H1 (cell line): Measurements from ENCODE around the gene KIF11. TPM values are rescaled to one million over a fixed set of nuclear protein-coding genes. Genes with fewer than 3 reads are reported as not detected.
A peak's percentile ranks its signal among the peaks of the same experiment; 100 is the strongest.

Experiments
- CTCF ChIA-PET: fragments of 300-600 bp; sonication (Branson Sonifier 250); formaldehyde crosslinking; loops from one replicate; lab custom pipeline; 2021; ENCODE audit not compliant: partially characterized antibody; lab: Charles Lee
- POLR2A ChIA-PET: fragments of 300-600 bp; sonication (Branson Sonifier 250); formaldehyde crosslinking; loops from one replicate; lab custom pipeline; 2021; ENCODE audit warnings: inconsistent platforms; ENCODE audit not compliant: partially characterized antibody; lab: Charles Lee
- DNase-seq, 2 experiments: peaks; one replicate each; pipeline versions ENCODE4 v3.0.0 to v3.0.0-alpha.2; 2010 to 2022; ENCODE audit warnings: low spot score in 2 of 2, low read depth in 1 of 2, mixed read lengths in 1 of 2
- FAIRE-seq: peaks from 2 replicates; lab custom pipeline; 2011; peaks lifted over from hg19 to GRCh38; lab: Jason Lieb, UNC
- H2AFZ ChIP-seq: 2 replicates; pipeline ENCODE4 v1.8.1; 2012; ENCODE audit warnings: low read length, inconsistent platforms
- H2AK5ac ChIP-seq: 2 replicates; pipeline ENCODE4 v1.6.1; 2013; ENCODE audit warnings: low read depth, low read length
- H2BK120ac ChIP-seq: replicated peaks from 2 replicates; pipeline ENCODE3; 2013; ENCODE audit warnings: low read depth, low read length, inconsistent platforms
- H2BK12ac ChIP-seq: 2 replicates; pipeline ENCODE4 v1.6.1; 2013; ENCODE audit warnings: low read depth, low read length
- H2BK15ac ChIP-seq: 2 replicates; pipeline ENCODE4 v1.6.1; 2013; ENCODE audit warnings: low read length
- H2BK20ac ChIP-seq: 2 replicates; pipeline ENCODE4 v1.6.1; 2013; ENCODE audit warnings: low read length
- H2BK5ac ChIP-seq: 2 replicates; pipeline ENCODE4 v1.6.1; 2013; ENCODE audit warnings: low read depth, low read length
- H3K14ac ChIP-seq: 2 replicates; pipeline ENCODE4 v1.6.1; 2013; ENCODE audit warnings: inconsistent platforms; ENCODE audit not compliant: insufficient read length
- H3K18ac ChIP-seq: 2 replicates; pipeline ENCODE4 v1.6.1; 2013; ENCODE audit warnings: low read length; ENCODE audit errors: extremely low read depth
- H3K23ac ChIP-seq: 2 replicates; pipeline ENCODE4 v1.6.1; 2013; ENCODE audit warnings: inconsistent platforms; ENCODE audit not compliant: insufficient read length
- H3K23me2 ChIP-seq: 2 replicates; pipeline ENCODE4 v1.6.1; 2013; ENCODE audit warnings: low read depth, low read length
- H3K27ac ChIP-seq: 2 replicates; pipeline ENCODE4 v1.6.1; 2011; ENCODE audit warnings: low read depth, low read length, inconsistent platforms
- H3K27me3 ChIP-seq, 4 experiments: replicated peaks in 1 of 4; 1 replicate in 1 of 4; 2 replicates in 3 of 4; pipeline versions ENCODE4 v1.6.1 to v1.8.1; 2011 to 2013; ENCODE audit warnings: low read length in 3 of 4, mild to moderate bottlenecking in 3 of 4, inconsistent platforms in 2 of 4, mixed read lengths in 2 of 4, moderate library complexity in 1 of 4; ENCODE audit not compliant: control insufficient read depth in 3 of 4, insufficient read depth in 3 of 4; ENCODE audit errors: extremely low read depth in 1 of 4
- H3K36me3 ChIP-seq, 4 experiments: 2 replicates each; pipeline versions ENCODE4 v1.6.1 to v1.8.1; 2011 to 2013; ENCODE audit warnings: mild to moderate bottlenecking in 4 of 4, low read length in 3 of 4, moderate library complexity in 2 of 4, control low read depth in 1 of 4, inconsistent platforms in 1 of 4; ENCODE audit not compliant: insufficient read depth in 4 of 4, control insufficient read depth in 2 of 4
- H3K4ac ChIP-seq: replicated peaks from 2 replicates; pipeline ENCODE3; 2013; ENCODE audit warnings: low read length, low read depth, mixed read lengths, inconsistent platforms; ENCODE audit not compliant: insufficient read length
- H3K4me1 ChIP-seq, 4 experiments: replicated peaks in 1 of 4; 1 replicate in 1 of 4; 2 replicates in 3 of 4; pipeline versions ENCODE4 v1.6.1 to v1.8.1; 2011 to 2013; ENCODE audit warnings: low read length in 3 of 4, inconsistent platforms in 2 of 4, mixed read lengths in 1 of 4; ENCODE audit not compliant: insufficient read depth in 4 of 4, control insufficient read depth in 3 of 4
- H3K4me2 ChIP-seq, 2 experiments: 2 replicates each; pipeline versions ENCODE4 v1.6.1 to v1.8.1; 2011 to 2013; ENCODE audit warnings: low read depth in 2 of 2, low read length in 2 of 2, control low read depth in 1 of 2, inconsistent platforms in 1 of 2, mild to moderate bottlenecking in 1 of 2; ENCODE audit not compliant: insufficient read depth in 1 of 2
- H3K4me3 ChIP-seq, 4 experiments: fragments of 200-600, 300-600 bp in 1 of 4; sonication (generic), shearing (Covaris generic), sonication (Bioruptor Twin) in 1 of 4; 2 replicates each; pipeline versions ENCODE4 v1.5.1 to v1.8.1; 2011 to 2016; ENCODE audit warnings: low read length in 4 of 4, low read depth in 3 of 4, control low read depth in 2 of 4, inconsistent platforms in 2 of 4, mild to moderate bottlenecking in 2 of 4, mixed read lengths in 1 of 4, moderate library complexity in 1 of 4; ENCODE audit not compliant: insufficient read depth in 2 of 4; ENCODE audit errors: extremely low read depth in 1 of 4
- H3K56ac ChIP-seq: replicated peaks from 2 replicates; pipeline ENCODE3; 2013; ENCODE audit warnings: low read depth, mild to moderate bottlenecking, mixed read lengths, low read length, inconsistent platforms; ENCODE audit not compliant: insufficient read length
- H3K79me1 ChIP-seq: 2 replicates; pipeline ENCODE4 v1.6.1; 2013; ENCODE audit warnings: low read depth, low read length, control low read depth
- H3K79me2 ChIP-seq, 2 experiments: 2 replicates each; pipeline versions ENCODE4 v1.6.1 to v1.8.1; 2012 to 2013; ENCODE audit warnings: low read length in 2 of 2, mild to moderate bottlenecking in 2 of 2, inconsistent platforms in 1 of 2; ENCODE audit not compliant: insufficient read depth in 2 of 2, control insufficient read depth in 1 of 2
- H3K9ac ChIP-seq, 4 experiments: replicated peaks in 1 of 4; 1 replicate in 1 of 4; 2 replicates in 3 of 4; pipeline versions ENCODE4 v1.6.1 to v1.8.1; 2011 to 2013; ENCODE audit warnings: low read depth in 3 of 4, low read length in 3 of 4, control low read depth in 2 of 4, mild to moderate bottlenecking in 2 of 4, moderate library complexity in 2 of 4, inconsistent platforms in 1 of 4; ENCODE audit errors: extremely low read depth in 1 of 4
- H3K9me3 ChIP-seq, 2 experiments: 2 replicates each; pipeline versions ENCODE4 v1.6.1 to v1.8.1; 2012 to 2013; ENCODE audit warnings: mild to moderate bottlenecking in 2 of 2, moderate library complexity in 2 of 2, control low read depth in 1 of 2, inconsistent platforms in 1 of 2, low read depth in 1 of 2, low read length in 1 of 2, mixed read lengths in 1 of 2; ENCODE audit not compliant: insufficient read depth in 2 of 2
- H4K20me1 ChIP-seq, 2 experiments: replicated peaks in 1 of 2; 2 replicates each; pipeline versions ENCODE3 to v1.8.1; 2011 to 2013; ENCODE audit warnings: inconsistent platforms in 2 of 2, low read length in 2 of 2, mild to moderate bottlenecking in 1 of 2; ENCODE audit not compliant: insufficient read depth in 2 of 2, control insufficient read depth in 1 of 2
- H4K5ac ChIP-seq: 2 replicates; pipeline ENCODE4 v1.6.1; 2013; ENCODE audit warnings: low read length, low read depth, mixed read lengths, inconsistent platforms; ENCODE audit not compliant: insufficient read length
- H4K8ac ChIP-seq: 2 replicates; pipeline ENCODE4 v1.8.0; 2013; ENCODE audit warnings: mild to moderate bottlenecking, moderate library complexity, low read length, inconsistent platforms; ENCODE audit not compliant: insufficient read depth; ENCODE audit errors: extremely low read depth
- H4K91ac ChIP-seq: replicated peaks from 2 replicates; pipeline ENCODE3; 2013; ENCODE audit warnings: low read length, mixed read lengths, inconsistent platforms; ENCODE audit not compliant: insufficient read length
- ASH2L ChIP-seq: fragments of 200-600, 300-600 bp; sonication (generic); IDR thresholded peaks from one replicate; pipeline ENCODE4 v1.7.1; 2017; ENCODE audit warnings: low read length
- CBX5 ChIP-seq: fragments of 300-800, 300-1000 bp; sonication (generic); IDR thresholded peaks from 2 replicates; pipeline ENCODE4 v1.7.1; 2016; ENCODE audit warnings: antibody characterized with exemption, low read length, low read depth
- CEBPB ChIP-seq: IDR thresholded peaks from 2 replicates; pipeline ENCODE4 v1.6.1; 2012; ENCODE audit warnings: low read depth, low read length
- CHD1 ChIP-seq: IDR thresholded peaks from 2 replicates; pipeline ENCODE4 v1.6.1; 2012; ENCODE audit warnings: low read depth, low read length, improper control_type of control experiment
- CTBP2 ChIP-seq: IDR thresholded peaks from 2 replicates; pipeline ENCODE4 v1.7.0; 2011; ENCODE audit warnings: borderline replicate concordance, mild to moderate bottlenecking, moderate library complexity, mixed read lengths, low read length; ENCODE audit not compliant: insufficient read depth, insufficient read length
- MAFK ChIP-seq: IDR thresholded peaks from 2 replicates; pipeline ENCODE4 v1.6.1; 2012; ENCODE audit warnings: low read depth, mild to moderate bottlenecking, improper control_type of control experiment, low read length
- POLR2A ChIP-seq, 2 experiments: IDR thresholded peaks; 1 replicate in 1 of 2; 2 replicates in 1 of 2; pipeline ENCODE4 v1.6.1; 2011; ENCODE audit warnings: low read depth in 2 of 2, low read length in 2 of 2, mild to moderate bottlenecking in 2 of 2; ENCODE audit errors: control extremely low read depth in 1 of 2
- SIN3A ChIP-seq, 2 experiments: IDR thresholded peaks in 1 of 2; conservative IDR thresholded peaks in 1 of 2; 2 replicates each; pipeline ENCODE4 v1.6.1; 2011 to 2012; ENCODE audit warnings: low read length in 2 of 2, improper control_type of control experiment in 1 of 2, low read depth in 1 of 2, mild to moderate bottlenecking in 1 of 2
- SP2 ChIP-seq: IDR thresholded peaks from 2 replicates; pipeline ENCODE4 v1.6.1; 2012; ENCODE audit warnings: mild to moderate bottlenecking, low read length, inconsistent platforms
- WGBS, 2 experiments: shearing (Covaris generic) in 1 of 2; methylation state at CpG; one replicate each; pipeline versions ENCODE4 v1.1.6 to v1.1.7; 2013 to 2015; ENCODE audit warnings: low lambda C conversion rate in 2 of 2, mixed read lengths in 2 of 2, inconsistent platforms in 1 of 2, low coverage in 1 of 2, missing lambda C conversion rate in 1 of 2; ENCODE audit not compliant: insufficient replicate concordance in 2 of 2, insufficient coverage in 1 of 2, insufficient read length in 1 of 2; ENCODE audit errors: extremely low coverage in 1 of 2, missing lambda C conversion rate in 1 of 2; 5-methylcytosine and 5-hydroxymethylcytosine counted together
- long read RNA-seq, 2 experiments: library from RNA in 1 of 2; library from capped mRNA in 1 of 2; stranded (forward); transcript quantifications; one replicate each; pipeline ENCODE4 v2.0.0, GENCODE V29; 2021; ENCODE audit warnings: inconsistent platforms in 1 of 2
- polyA minus RNA-seq, 3 experiments: library from RNA; depleted of rRNA, polyadenylated mRNA; stranded (reverse); fragments of >200 nt; gene quantifications; 1 replicate in 2 of 3; 2 replicates in 1 of 3; pipeline ENCODE4 v1.2.3, GENCODE V29; 2011
- polyA plus RNA-seq, 7 experiments: library from polyadenylated mRNA; depleted of rRNA in 3 of 7; stranded (reverse) in 5 of 7; unstranded in 2 of 7; fragments of >200 nt in 5 of 7; fragments of 200-250 nt in 2 of 7; gene quantifications; 1 replicate in 5 of 7; 2 replicates in 1 of 7; 4 replicates in 1 of 7; pipeline versions ENCODE4 v1.2.1 to v1.2.3, GENCODE V29; 2011 to 2013; ENCODE audit warnings: missing spikeins in 2 of 7, mixed read lengths in 2 of 7
- total RNA-seq: library from RNA; stranded (reverse); fragmentation: NEBNext Ultra II Directional; extraction: Animal tissue kit (Norgen Biotek cat#: 25700); gene quantifications from 2 replicates; pipeline ENCODE4 v1.2.1, GENCODE V29; 2021

Gene KIF11
- total RNA-seq, result 58.7 and 59.2 TPM in 2 replicates
- 5.9 and 11.1 TPM in 2 replicates for polyA plus RNA-seq (2011; rRNA removed)
- 16.0 TPM for polyA plus RNA-seq (2011; cell fraction: cytosol; rRNA removed)
- 3.5 TPM for polyA plus RNA-seq (2011; cell fraction: nucleus; rRNA removed)
- 16.5 to 37.1 TPM (median 21.6 TPM) in 4 replicates for polyA plus RNA-seq (2012, experiment 1 of 2)
- polyA plus RNA-seq (2012, experiment 2 of 2), result 1.9 TPM
- polyA plus RNA-seq (2013, experiment 1 of 2), result 27.2 TPM
- 25.2 TPM for polyA plus RNA-seq (2013, experiment 2 of 2)
- 16.5 and 20.6 TPM in 2 replicates for polyA minus RNA-seq (2011; rRNA and poly(A)+ RNA removed)
- 17.5 TPM for polyA minus RNA-seq (2011; cell fraction: cytosol; rRNA and poly(A)+ RNA removed)
- polyA minus RNA-seq (2011; cell fraction: nucleus; rRNA and poly(A)+ RNA removed), result 18.9 TPM
- long read RNA-seq, experiment 1, full-length matches to known transcripts, result 13 of 86 reads
- long read RNA-seq, experiment 1, partial matches to known transcripts, result 53 of 86 reads
- long read RNA-seq, experiment 1, other reads (novel, unspliced or antisense), result 20 of 86 reads
- long read RNA-seq, experiment 2, partial matches to known transcripts, result 5 of 5 reads
- long read RNA-seq, experiment 2, other reads (novel, unspliced or antisense), result 0 of 5 reads

GRCh38 chr10:92592761-92593618, at the start of gene KIF11:
TSS of gene KIF11 (plus strand) at chr10:92593130. CDS start at chr10:92593376, 246 bp downstream.
- Histone ChIP-seq H3K27ac (peak within 1 kb of the TSS; percentile 84; the same call in 1 of the 2 replicates), H3K79me2 (peaks cover 42 to 48% of the 10 kb centered on the region in 2 experiments), H2AK5ac (no peak within 1 kb of the TSS)
- TF ChIP-seq CTBP2 (no peak), MAFK (no peak), CHD1 (0 out of 2 replicates have a peak, but pooled peaks have one; percentile 49), SP2 (no peak), POLR2A (IDR thresholded peaks at IDR 0.05; ENCODE audit: control extremely low read depth in 1 of 2, low read depth in 2 of 2, low read length in 2 of 2) (peak; percentile 62 to 87), CEBPB (no peak), SIN3A (conservative IDR thresholded peaks at IDR 0.05 in 1 of 2, IDR thresholded peaks at IDR 0.05 in 1 of 2; ENCODE audit: low read depth in 1 of 2, low read length in 2 of 2) (peak; percentile 68 to 96), ASH2L (peak; percentile 99), CBX5 (no peak)

More at GRCh38 chr10:92592761-92593618, at the start of gene KIF11:
- Histone ChIP-seq H2BK15ac (no peak within 1 kb of the TSS), H2BK20ac (no peak within 1 kb of the TSS), H4K91ac (no peak within 1 kb of the TSS), H3K23ac (no peak within 1 kb of the TSS), H3K4me2 (peak within 1 kb of the TSS; percentile 84 to 89), H3K79me1 (peaks cover 2% of the 10 kb centered on the region; the same call in 1 of the 2 replicates), H2BK120ac (no peak within 1 kb of the TSS), H3K9ac (peak within 1 kb of the TSS; percentile 56 to 85 (median 81)), H3K14ac (no peak within 1 kb of the TSS), H2AFZ (peak within 1 kb of the TSS; percentile 94; the same call in 1 of the 2 replicates), H3K23me2 (peaks cover 5% of the 10 kb centered on the region), H3K4me3 (peak within 1 kb of the TSS; percentile 85 to 96 (median 88)), H3K36me3 (no peaks in the 10 kb centered on the region), H3K56ac (peak within 1 kb of the TSS; percentile 80), H4K8ac (peak within 1 kb of the TSS; percentile 84; the same call in 1 of the 2 replicates), H3K9me3 (no peaks in the 10 kb centered on the region), H2BK12ac (no peak within 1 kb of the TSS), H3K4me1 (peaks cover 0 to 4% (median 2%) of the 10 kb centered on the region in 4 experiments; a peak in 3 of 7 replicates), H4K5ac (peak within 1 kb of the TSS; percentile 99), H3K18ac (peak within 1 kb of the TSS; percentile 88), H2BK5ac (peak within 1 kb of the TSS; percentile 88; the same call in 1 of the 2 replicates), H3K4ac (peak within 1 kb of the TSS; percentile 78), H4K20me1 (peaks cover 2 to 6% of the 10 kb centered on the region in 2 experiments), H3K27me3 (no peaks in the 10 kb centered on the region)
- ChIA-PET CTCF (no interaction called here), POLR2A (interaction anchor here (1.3 to 3.8 kb wide), 2 partner anchors 9 to 19 kb away, joined by 3 to 34 read pairs; partner anchors contain the start of gene IDE)
- DNase-seq (peak; percentile 80 to 97), FAIRE-seq (peak; percentile 70)
- 2% methylated on average over 58 of the region's 61 CpGs; no CpG with 5 or more reads in 1 of the 2 experiments for WGBS, 2 experiments
